Measurements from ENCODE around the gene CERS1.

The CERS1 gene

GRCh38 chr19:18878058-18878797 lies 17.7 kb downstream of the CERS1 start:
- H3K4me3 ChIP-seq (ENCODE audit: low read length), result no peak overlapping the region
- H3K36me3 ChIP-seq (ENCODE audit: insufficient read depth, low read depth, low read length), result peaks cover 23% of the 10 kb centered on the region
- H3K27me3 ChIP-seq (ENCODE audit: insufficient read depth, low read length), result no peaks in the 10 kb centered on the region
- no peaks in the 10 kb centered on the region for H3K9me3 ChIP-seq (ENCODE audit: insufficient read depth, low read depth, low read length)
- H3K27ac ChIP-seq (ENCODE audit: low read length), result no peak overlapping the region
- no peaks in the 10 kb centered on the region for H3K4me1 ChIP-seq (ENCODE audit: insufficient read depth, low read length)
- H3K9ac ChIP-seq (ENCODE audit: low read depth, low read length), result no peak overlapping the region

DNA sequence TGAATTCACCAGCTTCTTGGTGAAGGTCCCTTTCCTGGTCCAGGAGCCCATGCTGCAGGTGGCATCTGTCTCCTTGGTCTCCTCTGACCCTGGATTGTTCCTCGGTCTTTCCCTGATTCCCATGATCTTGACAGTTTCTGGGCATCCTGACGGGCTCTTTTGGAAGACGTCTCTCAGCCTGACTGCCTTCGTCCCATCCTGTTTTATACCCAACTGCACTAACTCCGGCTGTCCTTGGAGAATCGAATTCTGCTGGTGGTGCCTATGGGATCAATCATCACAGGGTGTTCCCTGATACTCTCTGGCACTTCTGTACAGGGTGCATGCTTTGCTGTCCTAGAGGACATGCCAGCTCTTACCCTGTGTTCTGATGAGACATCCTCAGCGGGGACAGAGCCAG lies 19.1 kb downstream of the CERS1 start:
- no peaks in the 10 kb centered on the region for H3K9me3 ChIP-seq (ENCODE audit: insufficient read depth, low read depth, low read length)
- no peaks in the 10 kb centered on the region; the same call in 1 of the 2 replicates for H3K27me3 ChIP-seq (ENCODE audit: insufficient read depth, low read length)
- no peak overlapping the region for H3K9ac ChIP-seq (ENCODE audit: low read depth, low read length)
- H3K27ac ChIP-seq (ENCODE audit: low read length), result no peak overlapping the region
- peaks cover 23% of the 10 kb centered on the region for H3K36me3 ChIP-seq (ENCODE audit: insufficient read depth, low read depth, low read length)
- H3K4me3 ChIP-seq (ENCODE audit: low read length), result no peak overlapping the region
- no peaks in the 10 kb centered on the region for H3K4me1 ChIP-seq (ENCODE audit: insufficient read depth, low read length)

DNA sequence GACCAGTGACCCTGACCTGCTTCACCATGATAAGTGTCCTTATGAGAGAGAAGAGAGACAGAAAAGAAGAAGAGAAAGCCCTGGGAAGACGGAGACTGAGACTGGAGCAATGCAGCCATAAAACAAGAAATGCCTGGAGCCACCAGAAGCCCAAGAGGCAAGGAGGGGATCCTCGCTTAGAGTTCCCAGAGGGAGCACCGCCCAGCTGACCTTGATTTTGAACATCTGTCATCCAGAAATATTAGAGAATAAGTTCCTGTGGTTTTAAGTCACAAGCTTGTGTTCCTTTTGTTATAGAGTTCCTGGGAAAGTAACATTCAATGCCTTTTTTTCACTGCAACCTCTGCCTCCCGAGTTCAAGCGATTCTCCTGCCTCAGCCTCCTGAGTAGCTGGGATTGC lies 20.2 kb downstream of the CERS1 start:
- H3K4me3 ChIP-seq (ENCODE audit: low read length), result no peak overlapping the region
- H3K27ac ChIP-seq (ENCODE audit: low read length), result no peak overlapping the region
- no peaks in the 10 kb centered on the region; the same call in 1 of the 2 replicates for H3K27me3 ChIP-seq (ENCODE audit: insufficient read depth, low read length)
- peaks cover 18% of the 10 kb centered on the region for H3K36me3 ChIP-seq (ENCODE audit: insufficient read depth, low read depth, low read length)
- H3K9ac ChIP-seq (ENCODE audit: low read depth, low read length), result no peak overlapping the region
- no peaks in the 10 kb centered on the region for H3K4me1 ChIP-seq (ENCODE audit: insufficient read depth, low read length)
- no peaks in the 10 kb centered on the region for H3K9me3 ChIP-seq (ENCODE audit: insufficient read depth, low read depth, low read length)

DNA sequence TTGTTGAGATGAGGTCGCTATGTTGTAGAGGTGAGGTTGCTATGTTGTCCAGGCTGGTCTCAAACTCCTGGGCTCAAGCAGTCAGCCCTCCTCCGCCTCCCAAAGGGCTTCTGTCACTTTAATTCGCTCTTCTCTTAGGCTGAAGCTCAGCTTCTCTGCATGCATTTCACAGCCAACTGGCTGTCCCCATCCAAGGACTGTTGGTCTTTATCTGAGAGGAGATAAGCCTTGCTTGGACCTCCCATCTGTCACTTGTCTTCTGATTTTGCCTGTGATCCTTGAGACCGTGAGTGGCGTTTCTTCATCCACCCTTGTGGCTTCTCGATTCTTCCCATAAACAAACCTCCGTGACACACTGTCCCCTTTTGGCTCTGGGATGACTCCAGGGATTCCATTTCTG lies 24.4 kb downstream of the CERS1 start:
- H3K4me3 ChIP-seq (ENCODE audit: low read length), result no peak overlapping the region
- H3K9ac ChIP-seq (ENCODE audit: low read depth, low read length), result no peak overlapping the region
- H3K27ac ChIP-seq (ENCODE audit: low read length), result no peak overlapping the region
- H3K4me1 ChIP-seq (ENCODE audit: insufficient read depth, low read length), result no peaks in the 10 kb centered on the region
- H3K9me3 ChIP-seq (ENCODE audit: insufficient read depth, low read depth, low read length), result no peaks in the 10 kb centered on the region
- no peaks in the 10 kb centered on the region; the same call in 1 of the 2 replicates for H3K27me3 ChIP-seq (ENCODE audit: insufficient read depth, low read length)
- peaks cover 22% of the 10 kb centered on the region for H3K36me3 ChIP-seq (ENCODE audit: insufficient read depth, low read depth, low read length)

- Histone ChIP-seq H3K9ac (ENCODE audit: low read depth, low read length) (no peak overlapping the region), H3K27ac (ENCODE audit: low read length) (no peak overlapping the region)
Measured at GRCh38 chr19:18870531-18871172, 25.3 kb downstream of the CERS1 start.

GRCh38 chr19:18869781-18870530 lies 26.0 kb downstream of the CERS1 start:
- Histone ChIP-seq H3K27ac (ENCODE audit: low read length) (no peak overlapping the region), H3K9me3 (ENCODE audit: insufficient read depth, low read depth, low read length) (no peaks in the 10 kb centered on the region), H3K36me3 (ENCODE audit: insufficient read depth, low read depth, low read length) (peaks cover 29% of the 10 kb centered on the region), H3K9ac (ENCODE audit: low read depth, low read length) (no peak overlapping the region), H3K4me1 (ENCODE audit: insufficient read depth, low read length) (no peaks in the 10 kb centered on the region), H3K4me3 (ENCODE audit: low read length) (no peak overlapping the region; the same call in 1 of the 2 replicates), H3K27me3 (ENCODE audit: insufficient read depth, low read length) (no peaks in the 10 kb centered on the region; the same call in 1 of the 2 replicates)

More at GRCh38 chr19:18870531-18871172, 25.3 kb downstream of the CERS1 start:
- Histone ChIP-seq H3K36me3 (ENCODE audit: insufficient read depth, low read depth, low read length) (peaks cover 23% of the 10 kb centered on the region), H3K4me1 (ENCODE audit: insufficient read depth, low read length) (no peaks in the 10 kb centered on the region), H3K9me3 (ENCODE audit: insufficient read depth, low read depth, low read length) (no peaks in the 10 kb centered on the region), H3K27me3 (ENCODE audit: insufficient read depth, low read length) (no peaks in the 10 kb centered on the region; the same call in 1 of the 2 replicates), H3K4me3 (ENCODE audit: low read length) (no peak overlapping the region; the same call in 1 of the 2 replicates)

- Histone ChIP-seq H3K9me3 (ENCODE audit: insufficient read depth, low read depth, low read length) (no peaks in the 10 kb centered on the region), H3K4me3 (ENCODE audit: low read length) (no peak overlapping the region), H3K9ac (ENCODE audit: low read depth, low read length) (no peak overlapping the region), H3K27ac (ENCODE audit: low read length) (no peak overlapping the region), H3K27me3 (ENCODE audit: insufficient read depth, low read length) (no peaks in the 10 kb centered on the region; the same call in 1 of the 2 replicates), H3K36me3 (ENCODE audit: insufficient read depth, low read depth, low read length) (peaks cover 33% of the 10 kb centered on the region), H3K4me1 (ENCODE audit: insufficient read depth, low read length) (no peaks in the 10 kb centered on the region)
Measured at GRCh38 chr19:18869023-18869618, 26.8 kb downstream of the CERS1 start.

DNA sequence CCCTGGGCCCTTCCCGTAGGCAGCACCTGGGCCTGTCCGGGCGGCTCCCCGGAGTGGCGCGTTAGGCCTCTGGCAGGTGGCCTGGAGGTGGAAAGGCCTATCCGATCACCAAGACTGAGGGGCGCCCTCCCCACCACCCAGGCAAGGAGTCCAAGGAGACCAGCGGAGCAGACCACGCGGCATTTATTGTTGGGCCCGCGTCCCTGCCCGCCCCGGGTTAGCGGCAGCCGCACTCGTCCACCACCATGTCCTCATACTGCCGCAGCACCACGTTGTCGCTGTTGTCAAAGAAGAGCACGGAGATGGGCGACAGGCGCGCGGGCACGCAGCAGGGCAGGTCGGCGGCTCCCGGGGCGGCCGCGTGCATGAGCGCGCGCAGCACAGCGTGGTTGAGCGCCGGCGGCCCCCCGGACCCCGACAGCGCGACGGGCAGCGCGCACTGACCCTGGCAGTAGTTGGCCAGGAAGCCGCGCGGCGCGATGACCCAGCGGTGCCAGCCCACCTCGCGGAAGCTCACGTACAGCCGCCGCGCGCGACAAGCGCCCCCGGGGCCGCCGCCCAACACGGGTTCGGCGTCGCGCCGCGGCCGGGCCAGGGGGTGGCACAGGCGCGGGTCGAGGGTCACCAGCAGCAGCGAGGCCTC lies 27.5 kb downstream of the CERS1 start:
- H3K4me1 ChIP-seq (ENCODE audit: insufficient read depth, low read length), result no peaks in the 10 kb centered on the region
- H3K36me3 ChIP-seq (ENCODE audit: insufficient read depth, low read depth, low read length), result peaks cover 39% of the 10 kb centered on the region
- no peaks in the 10 kb centered on the region; the same call in 1 of the 2 replicates for H3K27me3 ChIP-seq (ENCODE audit: insufficient read depth, low read length)
- no peaks in the 10 kb centered on the region for H3K9me3 ChIP-seq (ENCODE audit: insufficient read depth, low read depth, low read length)
- H3K9ac ChIP-seq (ENCODE audit: low read depth, low read length), result no peak overlapping the region
- H3K4me3 ChIP-seq (ENCODE audit: low read length), result no peak overlapping the region
- H3K27ac ChIP-seq (ENCODE audit: low read length), result no peak overlapping the region

- Histone ChIP-seq H3K27me3 (ENCODE audit: insufficient read depth, low read length) (no peaks in the 10 kb centered on the region; the same call in 1 of the 2 replicates), H3K27ac (ENCODE audit: low read length) (no peak overlapping the region), H3K4me1 (ENCODE audit: insufficient read depth, low read length) (no peaks in the 10 kb centered on the region), H3K36me3 (ENCODE audit: insufficient read depth, low read depth, low read length) (peaks cover 47% of the 10 kb centered on the region), H3K9ac (ENCODE audit: low read depth, low read length) (no peak overlapping the region), H3K4me3 (ENCODE audit: low read length) (no peak overlapping the region), H3K9me3 (ENCODE audit: insufficient read depth, low read depth, low read length) (no peaks in the 10 kb centered on the region)
Measured at GRCh38 chr19:18867751-18868150, 28.2 kb downstream of the CERS1 start.

GRCh38 chr19:18867199-18867598 lies 28.8 kb downstream of the CERS1 start:
- no peaks in the 10 kb centered on the region for H3K9me3 ChIP-seq (ENCODE audit: insufficient read depth, low read depth, low read length)
- H3K27me3 ChIP-seq (ENCODE audit: insufficient read depth, low read length), result no peaks in the 10 kb centered on the region; the same call in 1 of the 2 replicates
- H3K4me3 ChIP-seq (ENCODE audit: low read length), result no peak overlapping the region
- peaks cover 52% of the 10 kb centered on the region for H3K36me3 ChIP-seq (ENCODE audit: insufficient read depth, low read depth, low read length)
- H3K9ac ChIP-seq (ENCODE audit: low read depth, low read length), result no peak overlapping the region
- H3K27ac ChIP-seq (ENCODE audit: low read length), result no peak overlapping the region
- H3K4me1 ChIP-seq (ENCODE audit: insufficient read depth, low read length), result no peaks in the 10 kb centered on the region

GRCh38 chr19:18866800-18867123 lies 29.2 kb downstream of the CERS1 start:
- no peak overlapping the region for H3K9ac ChIP-seq (ENCODE audit: low read depth, low read length)
- H3K4me1 ChIP-seq (ENCODE audit: insufficient read depth, low read length), result no peaks in the 10 kb centered on the region
- H3K27ac ChIP-seq (ENCODE audit: low read length), result no peak overlapping the region
- H3K9me3 ChIP-seq (ENCODE audit: insufficient read depth, low read depth, low read length), result no peaks in the 10 kb centered on the region
- peaks cover 57% of the 10 kb centered on the region for H3K36me3 ChIP-seq (ENCODE audit: insufficient read depth, low read depth, low read length)
- no peaks in the 10 kb centered on the region; the same call in 1 of the 2 replicates for H3K27me3 ChIP-seq (ENCODE audit: insufficient read depth, low read length)
- H3K4me3 ChIP-seq (ENCODE audit: low read length), result no peak overlapping the region

Data from iPS-20b (cell line).